OCI-LY1 (cell line): ENCODE data around the gene TAGLN.

Experiments
- EZH2 ChIP-seq: fragments of 200-600 bp; sonication (generic), shearing (Covaris generic); IDR thresholded peaks from 2 replicates; pipeline ENCODE4 v1.8.0; 2017; ENCODE audit warnings: borderline replicate concordance, mixed run types, mild to moderate bottlenecking, antibody characterized with exemption, low read length, moderate library complexity, mixed read lengths
- TF ChIP-seq, protein P1 (sequence below): fragments of 200-600 bp; sonication (generic), shearing (Covaris generic); IDR thresholded peaks from 2 replicates; pipeline ENCODE4 v1.5.1; 2017; ENCODE audit warnings: mild to moderate bottlenecking, antibody characterized with exemption, low read length, moderate library complexity, mixed read lengths

DNA sequence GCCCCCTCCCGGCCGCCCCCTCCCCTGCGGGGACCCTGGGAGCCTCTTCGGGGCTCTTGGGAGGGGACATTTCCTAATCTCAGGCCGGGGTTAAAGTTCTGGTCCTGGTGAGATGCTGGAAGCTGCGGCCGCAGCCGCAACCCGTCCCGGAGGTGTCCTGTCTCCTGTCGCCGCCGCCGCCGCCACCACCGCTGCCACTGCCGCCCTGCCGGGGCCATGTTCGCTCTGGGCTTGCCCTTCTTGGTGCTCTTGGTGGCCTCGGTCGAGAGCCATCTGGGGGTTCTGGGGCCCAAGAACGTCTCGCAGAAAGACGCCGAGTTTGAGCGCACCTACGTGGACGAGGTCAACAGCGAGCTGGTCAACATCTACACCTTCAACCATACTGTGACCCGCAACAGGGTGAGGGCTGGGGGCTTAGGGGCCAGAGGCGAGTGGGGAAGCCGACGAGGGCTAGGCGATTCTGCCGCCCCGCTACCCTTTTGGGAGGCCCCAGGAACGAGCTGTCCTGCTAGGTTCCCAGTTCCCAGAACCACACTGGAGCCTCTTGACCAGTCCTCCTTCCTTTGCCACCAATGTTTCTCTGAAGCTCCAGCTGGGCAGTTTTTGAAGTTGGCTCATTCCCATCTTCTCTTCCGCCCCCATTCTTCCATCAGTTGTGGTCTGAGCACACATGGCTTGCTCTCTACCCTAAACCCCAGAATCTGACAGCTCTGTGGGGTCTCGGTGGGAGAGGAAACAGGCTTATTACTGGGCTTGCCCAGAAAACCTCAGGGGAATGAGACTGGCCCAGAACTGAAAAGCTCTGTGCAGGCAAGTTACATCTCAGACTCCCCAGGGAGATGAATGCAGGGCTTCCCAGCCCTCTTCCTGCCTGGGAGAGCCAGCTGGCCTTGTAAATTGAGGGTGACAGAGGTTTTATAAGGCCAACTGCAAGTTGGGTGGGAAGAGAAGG is 19.8 kb upstream of the TAGLN start:
- TF ChIP-seq, protein P1, sequence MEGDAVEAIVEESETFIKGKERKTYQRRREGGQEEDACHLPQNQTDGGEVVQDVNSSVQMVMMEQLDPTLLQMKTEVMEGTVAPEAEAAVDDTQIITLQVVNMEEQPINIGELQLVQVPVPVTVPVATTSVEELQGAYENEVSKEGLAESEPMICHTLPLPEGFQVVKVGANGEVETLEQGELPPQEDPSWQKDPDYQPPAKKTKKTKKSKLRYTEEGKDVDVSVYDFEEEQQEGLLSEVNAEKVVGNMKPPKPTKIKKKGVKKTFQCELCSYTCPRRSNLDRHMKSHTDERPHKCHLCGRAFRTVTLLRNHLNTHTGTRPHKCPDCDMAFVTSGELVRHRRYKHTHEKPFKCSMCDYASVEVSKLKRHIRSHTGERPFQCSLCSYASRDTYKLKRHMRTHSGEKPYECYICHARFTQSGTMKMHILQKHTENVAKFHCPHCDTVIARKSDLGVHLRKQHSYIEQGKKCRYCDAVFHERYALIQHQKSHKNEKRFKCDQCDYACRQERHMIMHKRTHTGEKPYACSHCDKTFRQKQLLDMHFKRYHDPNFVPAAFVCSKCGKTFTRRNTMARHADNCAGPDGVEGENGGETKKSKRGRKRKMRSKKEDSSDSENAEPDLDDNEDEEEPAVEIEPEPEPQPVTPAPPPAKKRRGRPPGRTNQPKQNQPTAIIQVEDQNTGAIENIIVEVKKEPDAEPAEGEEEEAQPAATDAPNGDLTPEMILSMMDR = no peak
- no peak for TF ChIP-seq EZH2
